ENCODE measurements around the gene PDE4D. TPM values are rescaled to one million over a fixed set of nuclear protein-coding genes. Genes with fewer than 3 reads are reported as not detected.

Gene PDE4D
- total RNA-seq, 1 donor from 2014 or later = 14.2 TPM

DNA sequence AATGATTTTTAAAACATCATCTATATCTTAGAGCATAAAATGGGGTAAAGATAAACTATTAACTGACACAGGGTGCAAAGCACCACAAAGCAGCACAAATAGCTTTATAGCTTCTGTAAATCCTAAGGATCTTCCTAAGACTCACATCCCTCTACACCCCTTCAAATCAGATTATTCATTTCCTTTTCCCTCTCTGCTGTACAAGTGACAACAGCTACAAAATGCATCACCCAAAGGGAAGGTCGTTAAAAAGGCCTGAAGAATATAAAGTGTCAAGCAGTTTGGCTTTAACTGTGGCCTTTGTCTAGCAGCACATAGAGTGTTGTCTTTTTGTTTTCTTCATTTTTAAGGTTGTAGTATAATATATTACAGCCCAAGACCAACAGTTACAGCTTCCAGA is 422.1 kb downstream of the PDE4D start:
- no peak overlapping the region for H3K4me3 ChIP-seq (ENCODE audit: insufficient read depth, low read depth, low read length)
- no peak overlapping the region for H3K27ac Mint-ChIP-seq (ENCODE audit: unreplicated experiment)
- no peaks in the 10 kb centered on the region for H3K79me2 ChIP-seq (ENCODE audit: insufficient read depth, low read length)
- no peaks in the 10 kb centered on the region for H3K27me3 Mint-ChIP-seq (ENCODE audit: low read depth, unreplicated experiment)
- H3K27ac ChIP-seq (ENCODE audit: low read depth, low read length) = no peak overlapping the region
- H4K20me1 ChIP-seq (ENCODE audit: insufficient read depth, low read length) = no peaks in the 10 kb centered on the region
- no peak for TF ChIP-seq EZH2 (IDR thresholded peaks at IDR 0.05; ENCODE audit: insufficient read depth, low read length)
- TF ChIP-seq, protein P1, sequence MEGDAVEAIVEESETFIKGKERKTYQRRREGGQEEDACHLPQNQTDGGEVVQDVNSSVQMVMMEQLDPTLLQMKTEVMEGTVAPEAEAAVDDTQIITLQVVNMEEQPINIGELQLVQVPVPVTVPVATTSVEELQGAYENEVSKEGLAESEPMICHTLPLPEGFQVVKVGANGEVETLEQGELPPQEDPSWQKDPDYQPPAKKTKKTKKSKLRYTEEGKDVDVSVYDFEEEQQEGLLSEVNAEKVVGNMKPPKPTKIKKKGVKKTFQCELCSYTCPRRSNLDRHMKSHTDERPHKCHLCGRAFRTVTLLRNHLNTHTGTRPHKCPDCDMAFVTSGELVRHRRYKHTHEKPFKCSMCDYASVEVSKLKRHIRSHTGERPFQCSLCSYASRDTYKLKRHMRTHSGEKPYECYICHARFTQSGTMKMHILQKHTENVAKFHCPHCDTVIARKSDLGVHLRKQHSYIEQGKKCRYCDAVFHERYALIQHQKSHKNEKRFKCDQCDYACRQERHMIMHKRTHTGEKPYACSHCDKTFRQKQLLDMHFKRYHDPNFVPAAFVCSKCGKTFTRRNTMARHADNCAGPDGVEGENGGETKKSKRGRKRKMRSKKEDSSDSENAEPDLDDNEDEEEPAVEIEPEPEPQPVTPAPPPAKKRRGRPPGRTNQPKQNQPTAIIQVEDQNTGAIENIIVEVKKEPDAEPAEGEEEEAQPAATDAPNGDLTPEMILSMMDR (IDR thresholded peaks at IDR 0.05; ENCODE audit: insufficient read depth, low read depth, low read length) = no peak
- H3K36me3 ChIP-seq (ENCODE audit: insufficient read depth, low read length) = no peaks in the 10 kb centered on the region
- peaks cover 4% of the 10 kb centered on the region for H3K4me1 Mint-ChIP-seq (ENCODE audit: low read depth, unreplicated experiment)
- no peaks in the 10 kb centered on the region for H3K27me3 ChIP-seq (ENCODE audit: insufficient read depth, low read length)
- H3K4me2 ChIP-seq (ENCODE audit: low read length) = no peak overlapping the region
- H3K36me3 Mint-ChIP-seq (ENCODE audit: low read depth, unreplicated experiment) = no peaks in the 10 kb centered on the region
- DNase-seq (ENCODE audit: low read depth) = no peak
- no peak for FAIRE-seq
- H3K4me3 Mint-ChIP-seq (ENCODE audit: unreplicated experiment) = no peak overlapping the region
- H3K9me3 Mint-ChIP-seq (ENCODE audit: unreplicated experiment) = no peaks in the 10 kb centered on the region
- H2AFZ ChIP-seq (ENCODE audit: low read depth, low read length) = no peak overlapping the region
- no peaks in the 10 kb centered on the region for H3K9me3 ChIP-seq (ENCODE audit: insufficient read depth, low read depth, low read length)
- H3K4me1 ChIP-seq (ENCODE audit: insufficient read depth, low read length) = no peaks in the 10 kb centered on the region
- no peak overlapping the region for H3K9ac ChIP-seq (ENCODE audit: low read length)

GRCh38 chr5:59467969-59468368 is 425.6 kb downstream of the PDE4D start:
- FAIRE-seq (no peak), DNase-seq (ENCODE audit: low read depth) (no peak)
- Histone ChIP-seq H3K36me3 (ENCODE audit: insufficient read depth, low read length) (no peaks in the 10 kb centered on the region), H3K4me2 (ENCODE audit: low read length) (no peak overlapping the region), H3K79me2 (ENCODE audit: insufficient read depth, low read length) (no peaks in the 10 kb centered on the region), H3K9me3 (ENCODE audit: insufficient read depth, low read depth, low read length) (no peaks in the 10 kb centered on the region), H3K9ac (ENCODE audit: low read length) (no peak overlapping the region), H3K4me3 (ENCODE audit: insufficient read depth, low read depth, low read length) (no peak overlapping the region), H4K20me1 (ENCODE audit: insufficient read depth, low read length) (no peaks in the 10 kb centered on the region), H3K4me1 (ENCODE audit: insufficient read depth, low read length) (no peaks in the 10 kb centered on the region), H3K27ac (ENCODE audit: low read depth, low read length) (no peak overlapping the region), H2AFZ (ENCODE audit: low read depth, low read length) (no peak overlapping the region), H3K27me3 (ENCODE audit: insufficient read depth, low read length) (no peaks in the 10 kb centered on the region)
- no peak for TF ChIP-seq EZH2 (IDR thresholded peaks at IDR 0.05; ENCODE audit: insufficient read depth, low read length)
- TF ChIP-seq, protein P1 (IDR thresholded peaks at IDR 0.05; ENCODE audit: insufficient read depth, low read depth, low read length) = no peak
- H3K4me1 Mint-ChIP-seq (ENCODE audit: low read depth, unreplicated experiment) = peaks cover 8% of the 10 kb centered on the region
- no peaks in the 10 kb centered on the region for H3K27me3 Mint-ChIP-seq (ENCODE audit: low read depth, unreplicated experiment)
- H3K36me3 Mint-ChIP-seq (ENCODE audit: low read depth, unreplicated experiment) = no peaks in the 10 kb centered on the region
- H3K27ac Mint-ChIP-seq (ENCODE audit: unreplicated experiment) = no peak overlapping the region
- peaks cover 2% of the 10 kb centered on the region for H3K9me3 Mint-ChIP-seq (ENCODE audit: unreplicated experiment)
- H3K4me3 Mint-ChIP-seq (ENCODE audit: unreplicated experiment) = no peak overlapping the region

DNA sequence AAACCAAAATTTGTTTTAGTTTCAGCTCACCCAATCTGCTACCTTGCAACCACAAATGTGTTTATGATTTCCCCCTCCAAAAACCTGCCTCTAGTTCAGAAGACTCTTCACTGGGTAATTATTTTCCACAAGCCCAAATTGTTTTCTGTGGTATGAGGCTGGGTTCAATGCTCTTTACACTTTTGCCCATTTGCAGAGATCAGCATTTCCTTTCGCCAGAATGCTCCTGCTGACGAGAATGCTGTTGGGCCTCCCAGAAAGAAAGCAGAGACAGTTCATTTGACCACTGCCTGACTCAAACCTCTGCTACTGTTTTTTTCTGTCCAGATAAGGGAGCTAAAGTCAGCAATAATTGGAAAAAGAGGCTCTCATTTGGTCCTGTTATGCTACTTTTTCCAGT is 427.3 kb downstream of the PDE4D start:
- no peaks in the 10 kb centered on the region for H3K4me1 ChIP-seq (ENCODE audit: insufficient read depth, low read length)
- H3K9ac ChIP-seq (ENCODE audit: low read length) = no peak overlapping the region
- H3K27ac Mint-ChIP-seq (ENCODE audit: unreplicated experiment) = peak overlapping the region; percentile 11
- no peaks in the 10 kb centered on the region for H3K9me3 ChIP-seq (ENCODE audit: insufficient read depth, low read depth, low read length)
- H3K27me3 Mint-ChIP-seq (ENCODE audit: low read depth, unreplicated experiment) = no peaks in the 10 kb centered on the region
- H3K4me3 ChIP-seq (ENCODE audit: insufficient read depth, low read depth, low read length) = no peak overlapping the region
- no peak overlapping the region for H2AFZ ChIP-seq (ENCODE audit: low read depth, low read length)
- no peaks in the 10 kb centered on the region for H3K79me2 ChIP-seq (ENCODE audit: insufficient read depth, low read length)
- no peaks in the 10 kb centered on the region for H3K36me3 ChIP-seq (ENCODE audit: insufficient read depth, low read length)
- peak overlapping the region; percentile 21 for H3K4me3 Mint-ChIP-seq (ENCODE audit: unreplicated experiment)
- H3K36me3 Mint-ChIP-seq (ENCODE audit: low read depth, unreplicated experiment) = no peaks in the 10 kb centered on the region
- DNase-seq (ENCODE audit: low read depth) = no peak
- no peak overlapping the region for H3K4me2 ChIP-seq (ENCODE audit: low read length)
- TF ChIP-seq EZH2 (IDR thresholded peaks at IDR 0.05; ENCODE audit: insufficient read depth, low read length) = no peak
- H3K4me1 Mint-ChIP-seq (ENCODE audit: low read depth, unreplicated experiment) = peaks cover 8% of the 10 kb centered on the region
- no peak for FAIRE-seq
- H4K20me1 ChIP-seq (ENCODE audit: insufficient read depth, low read length) = no peaks in the 10 kb centered on the region
- peaks cover 2% of the 10 kb centered on the region for H3K9me3 Mint-ChIP-seq (ENCODE audit: unreplicated experiment)
- no peak overlapping the region for H3K27ac ChIP-seq (ENCODE audit: low read depth, low read length)
- H3K27me3 ChIP-seq (ENCODE audit: insufficient read depth, low read length) = no peaks in the 10 kb centered on the region

Data from astrocyte (in vitro differentiated cells and primary cell).